Prostate gland (tissue), 2 donors: ENCODE measurements around the gene TCF7L2.

ENCODE experiments used
- CTCF ChIP-seq, 4 experiments: fragments of 200-600 bp in 2 of 4; fragments of 450-650 bp in 2 of 4; sonication (generic) in 2 of 4; IDR thresholded peaks; 1 replicate in 3 of 4; 2 replicates in 1 of 4; pipeline ENCODE4 v1.5.1; 2016 to 2019; ENCODE audit warnings: antibody characterized with exemption in 4 of 4, mild to moderate bottlenecking in 2 of 4, moderate library complexity in 2 of 4
- POLR2A ChIP-seq: fragments of 450-650 bp; IDR thresholded peaks from one replicate; pipeline ENCODE4 v1.6.1; 2016; ENCODE audit warnings: antibody characterized with exemption, mild to moderate bottlenecking
- POLR2AphosphoS5 ChIP-seq: sonication (generic); formaldehyde crosslinking; IDR thresholded peaks from one replicate; pipeline ENCODE4 v1.6.1; 2017; ENCODE audit warnings: antibody characterized with exemption

- no peak for TF ChIP-seq CTCF (IDR thresholded peaks at IDR 0.05)
- TF ChIP-seq POLR2A, result no peak
- no peak for TF ChIP-seq POLR2AphosphoS5
Observed at GRCh38 chr10:113088194-113088593, 138.1 kb downstream of the TCF7L2 start.
